ENCODE measurements around the gene TAOK3.
"Not testable (repeated sequence)": the region's sequence is repeated elsewhere in the genome, so short reads cannot be mapped to it uniquely, and the experiment has no call there.

Gene TAOK3

DNA sequence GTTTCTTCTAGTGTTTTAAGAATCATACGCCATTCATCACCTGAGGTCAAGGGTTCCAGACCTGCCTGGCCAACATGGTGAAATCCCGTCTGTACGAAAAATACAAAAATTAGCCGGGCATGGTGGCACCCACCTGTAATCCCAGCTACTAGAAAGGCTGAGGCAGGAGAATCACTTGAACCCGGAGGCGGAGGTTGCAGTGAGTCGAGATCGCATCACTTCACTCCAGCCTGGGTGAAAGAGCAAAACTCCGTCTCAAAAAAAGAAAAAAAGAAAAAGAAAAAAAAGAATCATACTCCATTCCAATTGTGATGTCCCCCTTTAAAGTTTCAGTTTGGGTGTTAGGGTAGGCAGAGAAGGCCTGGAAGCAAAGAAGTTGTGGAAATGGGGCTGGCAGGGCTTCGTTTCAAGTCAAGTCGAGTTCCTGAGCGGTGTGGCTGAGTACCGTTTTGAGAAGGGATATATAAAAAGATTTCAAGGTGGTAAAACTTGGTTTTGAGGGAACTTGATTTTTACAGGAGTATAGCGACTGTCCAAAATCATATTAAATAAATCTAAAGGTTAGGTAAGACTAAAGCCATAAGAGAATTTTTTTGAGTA, 1.5 kb upstream of the TAOK3 start:
- DNase-seq (ENCODE audit: insufficient read length, low spot score) = no peak
- no peak for FAIRE-seq

DNA sequence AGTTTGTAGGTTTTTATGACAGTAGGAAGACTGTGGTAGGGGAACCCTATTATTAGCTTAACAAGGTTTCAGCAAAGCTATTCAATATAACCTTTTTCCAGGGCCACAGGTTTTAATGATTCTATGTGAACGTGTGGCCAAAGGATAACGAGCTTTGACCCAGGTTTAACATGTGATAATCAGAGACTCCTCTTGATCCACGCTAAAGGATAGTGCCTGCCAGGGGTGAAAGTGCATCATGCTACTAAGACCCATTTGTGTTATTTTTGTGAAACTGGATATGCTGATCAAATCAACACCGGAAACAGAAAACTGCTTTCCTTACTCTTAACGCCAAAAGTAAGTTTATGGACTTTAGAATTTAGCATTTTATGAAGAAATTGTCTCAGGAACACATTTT, 909 bp upstream of the TAOK3 start:
- no peak for DNase-seq (ENCODE audit: insufficient read length, low spot score)
- no peak for FAIRE-seq

DNA sequence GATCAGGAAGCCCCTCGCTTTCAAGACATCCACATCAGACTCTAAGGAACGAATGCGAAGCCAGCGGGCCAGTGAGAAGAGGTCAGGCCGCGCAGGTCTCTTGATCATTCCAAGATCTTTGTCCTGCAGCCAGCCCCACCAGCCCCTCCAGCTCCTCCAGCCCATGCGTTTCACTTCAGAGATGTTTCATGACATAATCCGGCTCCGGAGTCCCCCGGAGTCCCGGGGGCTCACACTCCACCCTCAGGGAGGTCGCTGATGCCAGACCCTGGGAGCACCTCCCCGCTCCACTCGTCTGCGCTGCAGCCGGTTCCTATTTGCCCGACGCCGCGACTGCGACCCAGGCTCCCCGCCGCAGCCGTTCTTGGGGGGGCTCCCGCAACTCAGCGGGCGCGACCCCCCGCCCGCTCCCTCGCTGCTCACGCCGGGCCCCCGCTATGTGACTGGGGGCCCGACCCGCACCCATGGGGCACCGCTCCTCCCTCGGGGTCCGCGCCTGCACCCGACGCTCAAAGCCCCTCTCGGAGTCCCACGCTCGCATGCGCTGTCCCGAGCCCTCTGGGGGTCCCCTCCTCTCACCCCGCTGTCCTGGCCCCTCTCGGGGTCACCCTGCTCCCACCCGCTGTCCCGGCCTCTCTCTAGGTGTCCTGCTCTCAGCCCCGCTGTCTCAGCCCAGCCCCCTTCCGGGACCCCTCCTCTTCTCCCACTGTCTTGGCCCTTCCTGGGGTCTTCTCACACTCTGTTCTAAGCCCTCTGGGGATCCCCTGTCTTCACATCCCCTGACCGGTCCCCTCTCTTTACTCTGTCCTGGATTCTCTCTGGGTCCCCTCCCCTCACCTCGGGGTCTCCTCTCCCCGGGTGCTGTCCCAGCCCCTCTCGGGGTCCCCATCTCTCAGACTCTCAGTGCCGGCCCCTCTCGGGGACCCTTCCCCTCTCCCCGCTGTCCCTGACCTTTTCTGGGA, 1.1 kb downstream of the TAOK3 start:
- FAIRE-seq = no peak

DNA sequence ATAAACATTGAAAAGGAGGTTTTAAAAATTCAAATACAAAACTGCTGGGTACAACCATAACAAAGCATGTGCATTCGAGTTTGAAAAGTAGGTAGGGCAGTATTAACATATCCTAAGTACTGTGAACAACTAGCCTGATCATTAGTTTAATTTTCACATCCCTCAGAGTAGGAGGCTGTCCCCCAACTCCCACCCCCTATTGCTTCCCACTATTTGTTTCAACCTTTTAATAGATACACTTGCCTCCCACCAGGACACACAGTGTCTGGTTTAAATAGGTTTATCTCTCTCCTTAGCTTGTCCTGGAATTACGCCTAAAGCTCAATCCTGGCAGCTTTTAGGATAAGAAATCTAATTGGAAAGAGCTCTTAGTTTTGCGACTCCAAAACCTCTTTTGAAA, 2.1 kb downstream of the TAOK3 start:
- DNase-seq (ENCODE audit: insufficient read length, low spot score) = no peak
- no peak for FAIRE-seq

More for the DNA sequence above, 1.1 kb downstream of the TAOK3 start:
- no peak for DNase-seq (ENCODE audit: insufficient read length, low spot score)

DNA sequence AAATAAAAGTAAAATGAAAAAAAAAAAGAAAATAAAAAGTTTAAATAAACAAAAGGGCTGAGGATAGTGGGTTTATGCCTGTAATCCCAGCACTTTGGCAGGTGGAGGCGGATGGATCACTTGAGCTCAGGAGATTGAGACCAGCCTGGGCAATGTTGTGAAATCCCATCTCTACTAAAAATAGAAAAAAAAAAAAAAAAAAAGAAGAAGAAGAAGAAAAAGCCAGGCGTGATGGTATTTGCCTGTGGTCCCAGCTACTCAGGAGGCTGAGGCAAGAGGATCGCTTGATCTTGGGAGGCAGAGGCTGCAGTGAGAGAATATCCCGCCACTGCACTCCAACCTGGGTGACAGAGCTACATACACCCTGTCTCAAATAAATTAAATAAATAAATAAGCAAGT, 3.9 kb downstream of the TAOK3 start:
- no peak for FAIRE-seq
- no peak for DNase-seq (ENCODE audit: insufficient read length, low spot score)

DNA sequence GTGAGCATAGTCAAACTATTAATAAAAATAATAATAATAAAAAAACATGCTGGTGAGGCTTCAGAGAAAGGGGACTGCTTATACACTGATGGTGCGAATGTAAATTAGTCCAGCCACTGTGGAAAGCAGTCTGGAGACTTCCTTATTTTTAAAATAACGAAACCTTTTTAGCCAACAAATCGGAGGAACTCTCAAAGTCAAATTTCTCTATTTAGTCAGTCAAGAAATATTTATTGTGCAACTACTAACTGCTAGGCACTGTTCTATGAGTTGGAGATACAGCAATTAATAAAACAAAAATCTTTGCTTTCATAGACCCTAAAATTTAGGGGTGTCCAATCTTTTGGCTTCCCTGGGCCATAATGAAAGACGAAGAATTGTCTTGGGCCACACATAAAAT, 10.8 kb downstream of the TAOK3 start:
- FAIRE-seq (no peak), DNase-seq (ENCODE audit: insufficient read length, low spot score) (no peak)

DNA sequence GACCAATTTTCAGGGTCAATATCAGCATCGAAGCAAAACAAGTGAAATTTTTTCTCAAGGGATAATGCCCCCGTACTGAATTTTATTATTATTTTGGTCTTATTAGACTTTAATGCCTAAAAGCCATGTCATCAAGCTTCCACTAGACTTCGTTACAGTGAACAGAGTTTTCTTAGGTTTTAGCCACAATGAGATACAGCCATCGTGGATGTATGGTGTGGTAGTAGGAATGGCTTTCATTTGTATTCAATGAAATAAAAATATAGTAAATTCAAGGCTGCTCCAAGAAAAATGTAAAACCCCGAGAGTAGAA, 11.7 kb downstream of the TAOK3 start:
- FAIRE-seq (no peak), DNase-seq (ENCODE audit: insufficient read length, low spot score) (no peak)

DNA sequence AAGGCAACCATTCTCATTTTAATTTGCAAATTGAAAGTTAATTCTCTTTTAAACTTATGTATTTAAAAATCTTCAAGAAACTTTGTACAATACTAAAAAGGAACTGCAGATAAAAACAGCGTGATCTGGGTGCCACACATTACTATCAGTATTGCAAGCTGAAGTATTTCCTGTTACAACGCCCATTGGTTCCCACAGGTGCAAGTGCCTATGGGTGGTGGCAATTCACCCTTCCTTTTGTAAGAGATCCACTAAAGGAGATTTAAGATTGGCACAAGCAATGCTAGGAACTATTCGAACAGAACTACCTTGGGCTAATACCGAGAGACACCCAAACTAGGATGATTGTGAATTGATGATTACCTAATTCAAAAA, 13.2 kb downstream of the TAOK3 start:
- FAIRE-seq = no peak
- DNase-seq (ENCODE audit: insufficient read length, low spot score) = no peak

DNA sequence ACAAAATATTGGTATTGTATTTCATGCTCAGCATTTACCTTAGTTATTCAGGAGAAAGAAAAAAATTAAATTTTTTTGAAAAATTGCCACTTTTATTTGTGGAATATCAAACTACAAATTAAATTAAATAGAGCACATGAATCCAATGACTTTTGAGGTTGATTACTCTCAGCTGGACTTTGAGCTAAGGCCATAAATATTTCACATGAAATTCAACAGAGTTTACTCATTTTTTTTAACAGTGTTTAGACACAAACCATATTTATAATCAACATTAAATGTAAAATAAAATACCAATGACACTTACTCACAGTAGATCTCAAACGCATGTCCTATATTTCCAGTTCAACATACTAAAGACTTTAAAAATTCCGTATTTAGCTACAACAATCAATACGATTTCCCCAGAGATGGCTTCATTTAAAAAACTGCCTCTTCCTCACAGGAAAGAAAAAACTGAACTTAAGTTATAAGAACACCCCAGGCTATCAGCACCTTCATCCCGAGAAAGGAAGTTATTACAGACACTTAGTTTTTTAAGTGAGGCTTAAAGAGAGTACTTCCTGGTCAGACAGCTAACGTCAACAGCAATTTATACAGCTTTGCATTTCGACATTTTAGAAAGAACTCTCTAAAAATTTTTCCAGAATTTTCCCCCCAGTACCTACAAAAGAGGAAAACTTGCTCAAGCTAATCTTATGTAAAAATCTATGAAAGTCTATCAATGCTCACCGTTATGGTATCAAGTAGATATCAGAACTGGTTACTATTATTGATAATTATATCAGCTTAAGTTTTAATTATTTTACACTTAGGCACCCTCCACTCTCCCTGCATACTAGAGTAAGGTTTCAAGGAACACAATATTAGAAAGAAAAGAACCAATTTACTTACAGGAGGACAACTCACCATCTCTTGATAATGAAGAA, 13.8 kb downstream of the TAOK3 start:
- no peak for FAIRE-seq
- DNase-seq (ENCODE audit: insufficient read length, low spot score) = no peak

DNA sequence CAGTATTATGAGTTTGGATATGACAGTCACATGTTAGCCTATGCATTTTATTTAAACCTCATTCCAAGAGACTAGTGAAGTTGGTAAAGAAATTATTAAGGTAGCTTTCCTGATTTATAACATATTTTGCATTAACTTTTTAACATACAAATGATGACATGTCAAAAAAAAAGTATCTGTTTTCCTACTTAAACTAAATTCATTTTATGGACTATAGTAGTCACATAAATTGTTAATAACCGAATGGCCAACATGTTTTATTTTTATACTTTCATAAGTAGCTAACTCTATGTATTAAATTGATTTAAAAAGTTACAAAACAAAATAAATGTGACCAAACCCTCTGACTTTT, 14.7 kb downstream of the TAOK3 start:
- FAIRE-seq = no peak
- DNase-seq (ENCODE audit: insufficient read length, low spot score) = no peak

DNA sequence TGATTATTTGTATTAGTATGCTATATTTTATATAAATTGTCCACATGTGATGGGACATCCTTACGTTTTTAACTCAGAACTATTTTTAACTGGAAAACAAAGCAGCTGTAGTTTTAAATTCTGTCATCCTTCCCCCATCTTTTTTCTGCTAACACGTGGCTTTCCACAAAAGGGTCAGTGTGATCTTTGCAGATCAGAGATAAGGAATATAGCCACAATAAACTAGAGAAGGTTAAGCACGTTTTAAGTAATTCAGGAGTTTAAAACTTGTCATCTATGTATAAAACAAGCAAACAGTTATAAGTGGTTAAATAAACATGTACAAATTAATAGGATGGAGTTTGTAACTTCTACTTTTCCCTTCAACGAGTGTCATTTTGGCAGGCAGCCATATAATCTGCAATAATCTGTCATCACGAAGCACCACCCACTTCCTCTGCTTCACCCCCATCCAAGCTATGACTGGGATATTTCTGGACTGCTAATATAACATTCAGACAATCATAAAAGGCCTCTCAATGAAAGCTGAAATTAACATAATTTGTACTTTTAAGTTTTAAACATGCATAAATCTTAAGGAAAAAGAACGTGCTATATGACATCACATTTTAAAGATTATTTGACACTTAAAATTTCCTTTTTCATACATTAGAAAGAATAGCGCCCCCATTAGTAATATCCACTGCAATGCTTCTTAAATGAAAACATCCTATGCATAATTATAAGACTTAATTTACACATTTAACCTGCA, 15.3 kb downstream of the TAOK3 start:
- FAIRE-seq (no peak), DNase-seq (ENCODE audit: insufficient read length, low spot score) (peak; percentile 44)

DNA sequence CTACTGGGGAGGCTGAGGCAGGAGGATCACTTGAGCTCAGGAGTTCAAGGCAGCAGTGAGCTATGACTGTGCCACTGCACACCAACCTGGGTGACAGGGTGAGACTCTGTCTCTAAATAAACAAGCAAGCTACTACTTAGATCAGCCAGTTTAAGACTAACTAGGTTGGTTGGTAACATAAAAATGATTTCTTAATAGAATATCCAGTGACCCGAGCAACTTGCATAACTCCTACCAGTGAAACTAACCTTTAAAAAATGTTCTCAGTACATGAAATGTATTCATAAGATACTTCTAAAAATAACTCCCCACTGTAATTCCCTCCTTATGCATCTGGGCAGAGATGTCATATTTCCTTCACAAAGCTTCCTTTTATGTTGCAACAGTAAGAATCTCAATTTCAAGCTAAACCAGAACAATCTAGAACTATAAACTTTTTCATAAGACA, 15.9 kb downstream of the TAOK3 start:
- DNase-seq (ENCODE audit: insufficient read length, low spot score) (no peak), FAIRE-seq (no peak)

DNA sequence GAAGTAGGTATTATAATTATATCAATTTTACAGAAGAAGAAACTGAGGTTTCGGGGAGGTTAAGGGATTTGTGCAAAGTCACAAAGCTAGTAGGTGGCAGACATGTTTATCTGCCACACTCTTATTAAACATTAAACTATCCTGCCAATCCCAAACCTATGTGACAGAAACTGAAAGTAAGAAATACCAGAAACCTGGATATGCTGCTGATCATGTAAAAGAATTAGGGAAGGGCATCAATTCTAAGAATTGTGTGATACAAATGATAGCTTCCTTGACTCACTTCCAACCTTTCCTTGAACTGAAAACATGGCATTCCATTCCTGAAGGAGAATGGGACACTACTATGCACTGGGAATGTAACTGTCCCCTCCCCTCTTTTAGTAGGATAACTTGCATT, 16.9 kb downstream of the TAOK3 start:
- DNase-seq (ENCODE audit: insufficient read length, low spot score) (no peak), FAIRE-seq (no peak)

DNA sequence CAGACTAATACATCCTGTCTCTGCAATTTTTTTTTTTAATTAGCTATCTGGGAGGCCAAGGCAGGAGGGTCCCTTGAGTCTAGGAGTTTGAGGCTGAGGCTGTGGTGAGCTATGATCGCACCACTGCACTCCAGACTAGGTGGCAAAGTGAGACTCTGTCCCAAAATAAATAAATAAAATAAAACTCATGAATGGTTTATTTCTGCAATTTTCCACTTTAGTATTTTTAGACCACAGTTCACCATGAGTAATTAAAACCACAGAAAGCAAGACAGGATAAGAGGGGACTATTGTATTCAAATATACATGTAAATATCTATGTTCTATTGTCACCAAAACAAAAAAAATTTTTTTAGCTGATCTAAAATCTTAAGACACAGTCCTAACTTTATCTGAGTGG, 17.8 kb downstream of the TAOK3 start:
- DNase-seq (ENCODE audit: insufficient read length, low spot score) (no peak), FAIRE-seq (no peak)

DNA sequence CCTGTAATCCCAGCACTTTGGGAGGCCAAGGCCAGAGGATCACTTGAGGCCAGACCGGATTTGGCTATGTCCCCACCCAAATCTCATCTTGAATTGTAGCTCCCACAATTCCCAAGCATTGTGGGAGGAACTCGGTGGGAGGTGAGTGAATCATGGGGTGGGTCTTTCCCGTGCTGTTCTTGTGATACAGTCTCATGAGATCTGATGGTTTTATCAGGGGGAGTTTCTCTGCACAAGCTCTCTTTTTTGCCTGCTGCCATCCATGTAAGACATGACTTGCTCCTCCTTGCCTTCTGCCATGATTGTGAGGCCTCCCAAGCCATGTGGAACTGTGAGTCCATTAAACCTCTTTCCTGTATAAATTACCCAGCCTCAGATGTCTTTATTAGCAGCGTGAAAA, 18.2 kb downstream of the TAOK3 start:
- not testable (repeated sequence) for DNase-seq (ENCODE audit: insufficient read length, low spot score); FAIRE-seq

DNA sequence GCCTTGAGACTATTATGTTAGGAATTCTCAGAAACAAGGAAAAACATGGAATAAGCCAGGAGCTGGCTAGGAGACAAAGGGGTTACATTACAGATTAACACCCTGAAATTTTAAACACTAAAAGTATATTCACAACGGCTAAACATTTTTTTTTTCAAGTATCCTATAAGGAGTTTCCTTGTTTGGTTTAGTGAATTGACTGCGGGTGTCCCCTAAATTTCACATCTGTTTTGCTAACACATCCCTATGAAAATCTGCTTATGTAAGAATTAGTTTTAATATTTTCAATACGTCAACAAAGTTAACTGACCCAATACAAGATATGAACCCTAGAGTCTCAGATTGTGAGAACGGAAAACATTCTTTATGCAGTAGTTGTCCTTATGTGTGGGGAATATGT, 19.0 kb downstream of the TAOK3 start:
- FAIRE-seq (no peak), DNase-seq (ENCODE audit: insufficient read length, low spot score) (no peak)

DNA sequence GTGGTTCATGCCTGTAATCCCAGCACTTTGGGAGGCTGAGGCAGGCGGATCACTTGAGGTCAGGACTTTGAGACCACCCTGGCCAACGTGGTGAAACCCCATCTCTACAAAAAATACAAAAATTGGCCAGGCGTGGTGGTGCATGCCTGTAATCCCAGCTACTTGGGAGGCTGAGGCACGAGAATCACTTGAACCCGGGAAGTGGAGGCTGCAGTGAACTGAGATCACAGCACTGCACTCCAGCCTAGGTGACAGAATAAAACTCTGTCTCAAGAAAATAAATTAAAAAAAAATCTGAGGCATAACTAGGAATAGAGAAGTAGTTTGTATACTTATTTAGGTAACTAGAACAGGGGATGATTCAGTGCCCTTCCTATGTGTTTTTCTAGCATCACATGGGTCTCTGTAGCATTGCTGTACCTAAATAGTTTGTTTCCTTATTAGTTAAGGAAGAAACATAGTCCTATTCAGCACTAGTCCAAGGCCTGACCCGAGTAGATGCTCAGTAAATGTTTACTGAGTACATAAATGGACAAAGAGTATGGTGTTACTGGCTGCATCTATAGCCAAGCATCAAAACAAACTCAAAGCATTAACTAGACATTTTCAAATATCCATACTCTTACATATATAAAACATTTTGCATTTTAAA, 21.7 kb downstream of the TAOK3 start:
- FAIRE-seq (no peak), DNase-seq (ENCODE audit: insufficient read length, low spot score) (no peak)

DNA sequence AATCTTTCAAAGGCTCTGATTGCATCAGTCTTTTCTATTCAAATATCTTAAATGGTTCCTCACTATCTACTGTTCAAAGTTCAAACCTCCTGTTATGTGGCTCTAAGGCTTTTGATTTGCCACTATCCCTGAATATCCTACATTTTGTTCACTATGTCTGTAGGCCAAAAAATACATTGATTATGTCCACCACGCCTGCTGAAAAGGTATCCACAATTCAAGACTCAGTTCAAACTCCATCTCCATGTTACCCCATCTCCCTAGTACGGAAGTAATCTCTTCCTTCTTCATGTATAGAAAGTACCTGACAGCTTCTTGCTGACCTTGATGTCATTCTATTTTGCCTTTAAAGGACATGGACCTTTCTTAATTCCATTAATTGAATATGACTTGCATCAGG, 24.8 kb downstream of the TAOK3 start:
- DNase-seq (ENCODE audit: insufficient read length, low spot score) (no peak), FAIRE-seq (no peak)

DNA sequence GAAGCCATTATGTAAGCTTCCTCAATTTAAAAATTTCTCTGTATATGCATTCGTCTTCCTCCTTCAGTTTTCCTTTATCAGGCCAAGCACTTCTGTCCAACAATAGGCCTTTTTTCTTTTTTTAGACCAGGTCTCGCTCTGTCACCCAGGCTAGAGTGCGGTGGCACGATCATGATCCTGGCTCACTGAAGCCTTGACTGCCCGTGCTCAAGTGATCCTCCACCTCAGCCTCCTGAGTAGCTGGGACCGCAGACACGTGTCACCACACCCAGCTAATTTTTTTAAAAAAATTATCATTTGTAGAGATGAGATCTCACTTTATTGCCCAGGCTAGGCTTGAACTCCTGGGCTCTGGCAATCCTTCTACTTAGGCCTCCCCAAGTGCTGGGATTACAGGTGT, 25.8 kb downstream of the TAOK3 start:
- DNase-seq (ENCODE audit: insufficient read length, low spot score) (no peak), FAIRE-seq (no peak)

DNA sequence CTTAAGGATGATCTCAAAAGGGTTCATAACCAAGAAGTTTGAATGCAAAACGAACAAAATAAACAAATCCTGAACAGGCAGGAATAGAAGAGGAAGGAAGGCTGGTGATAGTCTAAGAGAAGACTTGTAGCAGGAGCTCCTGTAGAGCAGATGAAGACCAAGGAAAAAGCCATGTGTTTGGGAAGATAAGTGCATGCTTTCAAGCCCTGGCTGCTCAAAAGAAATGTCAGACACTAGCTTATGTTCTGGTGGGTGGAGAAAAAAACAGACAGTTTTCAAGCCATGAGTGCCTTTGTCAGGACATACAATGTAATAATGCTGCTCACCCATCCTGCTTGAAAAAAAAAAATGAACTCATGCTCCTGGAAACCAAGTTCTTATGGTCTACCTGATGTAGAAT, 27.4 kb downstream of the TAOK3 start:
- FAIRE-seq = no peak
- DNase-seq (ENCODE audit: insufficient read length, low spot score) = no peak

Measured in HTR-8/SVneo (cell line).